Upper lobe of left lung (tissue), 4 donors: ENCODE results near the gene LRP8.

ENCODE experiments used
- EP300 ChIP-seq, 4 donors: sonication (generic); formaldehyde crosslinking; IDR thresholded peaks; one replicate each; pipeline ENCODE4 v1.5.1; 2017; ENCODE audit warnings: antibody characterized with exemption in 4 of 4, control low read depth in 2 of 4
- POLR2A ChIP-seq, 4 donors: fragments of 450-650 bp; IDR thresholded peaks; one replicate each; pipeline ENCODE4 v1.5.1; 2016 to 2017; ENCODE audit warnings: antibody characterized with exemption in 4 of 4, mild to moderate bottlenecking in 2 of 4
- POLR2AphosphoS5 ChIP-seq, 2 donors: sonication (generic); formaldehyde crosslinking; IDR thresholded peaks; one replicate each; pipeline ENCODE4 v1.5.1; 2017; ENCODE audit warnings: antibody characterized with exemption in 2 of 2
- TF ChIP-seq, protein P1 (sequence below), 6 experiments: fragments of 450-650 bp in 4 of 6; fragments of 200-600 bp in 2 of 6; sonication (generic) in 2 of 6; IDR thresholded peaks; one replicate each; pipeline ENCODE4 v1.5.1; 2016 to 2019; ENCODE audit warnings: antibody characterized with exemption in 6 of 6

DNA sequence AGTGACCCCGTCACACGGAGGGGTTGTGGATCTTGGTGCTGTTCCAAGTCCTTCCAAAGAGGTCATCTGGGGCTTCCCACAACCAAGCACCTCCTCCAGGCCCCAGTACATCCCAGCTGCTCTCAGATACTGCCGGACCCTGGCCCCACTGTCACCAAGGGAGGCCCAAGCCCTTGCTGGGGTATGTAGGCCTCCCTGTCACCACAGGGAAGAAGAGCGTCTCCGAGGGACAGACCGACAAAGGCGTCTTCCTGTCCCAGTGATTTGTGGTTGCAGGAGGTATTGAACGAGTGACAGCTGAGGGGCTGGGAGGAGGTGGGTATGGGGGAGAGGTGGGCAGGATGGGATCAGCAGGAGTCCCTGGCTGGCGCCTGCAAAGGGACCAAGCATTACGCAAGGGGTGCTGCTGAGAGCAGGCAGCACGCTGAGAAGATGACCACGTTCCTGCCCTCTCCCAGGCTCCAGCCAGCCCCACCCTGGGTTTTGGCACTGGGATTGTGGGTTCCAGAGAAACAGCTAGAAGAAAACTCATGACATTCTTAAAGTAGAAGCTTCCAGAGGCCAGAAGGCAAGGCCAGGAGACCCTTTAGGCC, 29.7 kb downstream of the LRP8 start:
- TF ChIP-seq, protein P1, sequence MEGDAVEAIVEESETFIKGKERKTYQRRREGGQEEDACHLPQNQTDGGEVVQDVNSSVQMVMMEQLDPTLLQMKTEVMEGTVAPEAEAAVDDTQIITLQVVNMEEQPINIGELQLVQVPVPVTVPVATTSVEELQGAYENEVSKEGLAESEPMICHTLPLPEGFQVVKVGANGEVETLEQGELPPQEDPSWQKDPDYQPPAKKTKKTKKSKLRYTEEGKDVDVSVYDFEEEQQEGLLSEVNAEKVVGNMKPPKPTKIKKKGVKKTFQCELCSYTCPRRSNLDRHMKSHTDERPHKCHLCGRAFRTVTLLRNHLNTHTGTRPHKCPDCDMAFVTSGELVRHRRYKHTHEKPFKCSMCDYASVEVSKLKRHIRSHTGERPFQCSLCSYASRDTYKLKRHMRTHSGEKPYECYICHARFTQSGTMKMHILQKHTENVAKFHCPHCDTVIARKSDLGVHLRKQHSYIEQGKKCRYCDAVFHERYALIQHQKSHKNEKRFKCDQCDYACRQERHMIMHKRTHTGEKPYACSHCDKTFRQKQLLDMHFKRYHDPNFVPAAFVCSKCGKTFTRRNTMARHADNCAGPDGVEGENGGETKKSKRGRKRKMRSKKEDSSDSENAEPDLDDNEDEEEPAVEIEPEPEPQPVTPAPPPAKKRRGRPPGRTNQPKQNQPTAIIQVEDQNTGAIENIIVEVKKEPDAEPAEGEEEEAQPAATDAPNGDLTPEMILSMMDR (IDR thresholded peaks at IDR 0.05), result no peak
- TF ChIP-seq EP300 (IDR thresholded peaks at IDR 0.05) (no peak), POLR2AphosphoS5 (IDR thresholded peaks at IDR 0.05) (no peak), POLR2A (IDR thresholded peaks at IDR 0.05) (no peak)
